Hematopoietic multipotent progenitor cell (in vitro differentiated cells): ENCODE data around the gene RNASE4. TPM values are rescaled to one million over a fixed set of nuclear protein-coding genes. Genes with fewer than 3 reads are reported as not detected.
A peak's percentile ranks its signal among the peaks of the same experiment; 100 is the strongest.
"Not testable (repeated sequence)": the region's sequence is repeated elsewhere in the genome, so short reads cannot be mapped to it uniquely, and the experiment has no call there.

Source experiments
- DNase-seq, 3 donors: peaks; one replicate each; pipeline ENCODE4 v3.0.0-alpha.2; 2011 to 2015; ENCODE audit warnings: low read depth in 2 of 3, low spot score in 2 of 3
- total RNA-seq: library from RNA; depleted of rRNA; stranded (reverse); fragments of >200 nt; gene quantifications from one replicate; pipeline ENCODE4 v1.2.3, GENCODE V29; 2012

Gene RNASE4
- total RNA-seq, 1 donor: 8.9 TPM

DNA sequence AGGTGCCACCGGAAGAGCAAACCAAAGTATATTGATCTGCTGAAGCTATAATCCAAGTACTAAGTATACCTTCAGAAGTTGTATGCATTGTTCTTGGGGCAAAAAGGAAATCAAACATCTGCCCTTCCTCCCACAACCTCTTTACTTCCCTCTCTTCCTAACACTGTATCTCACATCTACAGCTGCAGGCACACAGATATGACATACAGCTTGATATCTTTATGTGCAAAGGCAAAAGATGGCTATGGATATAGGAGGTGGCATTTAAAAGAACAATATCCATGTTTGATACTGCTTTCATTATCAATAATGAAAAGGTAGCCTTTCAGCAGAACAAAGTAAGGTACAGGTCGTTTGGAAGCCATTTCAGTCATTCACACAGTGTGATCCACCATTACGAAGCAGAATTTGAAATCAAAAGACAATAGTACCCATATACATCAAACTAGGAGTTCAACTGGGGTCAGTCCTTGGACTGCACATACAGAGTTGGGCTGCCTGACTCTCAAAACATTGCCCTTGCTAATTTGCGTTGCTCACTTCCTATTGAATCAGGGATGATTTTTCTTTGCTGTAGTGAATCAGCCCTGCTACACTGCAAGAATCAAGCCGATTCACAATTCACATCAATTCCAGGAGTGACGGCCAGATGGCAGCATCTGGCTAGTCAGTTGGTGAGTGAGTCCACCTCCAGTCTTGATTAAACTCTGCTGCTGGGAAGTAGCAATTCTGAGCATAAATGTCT is 13.1 kb downstream of the RNASE4 start:
- DNase-seq: peak in 2 of 3 donors; percentile 70 to 87

DNA sequence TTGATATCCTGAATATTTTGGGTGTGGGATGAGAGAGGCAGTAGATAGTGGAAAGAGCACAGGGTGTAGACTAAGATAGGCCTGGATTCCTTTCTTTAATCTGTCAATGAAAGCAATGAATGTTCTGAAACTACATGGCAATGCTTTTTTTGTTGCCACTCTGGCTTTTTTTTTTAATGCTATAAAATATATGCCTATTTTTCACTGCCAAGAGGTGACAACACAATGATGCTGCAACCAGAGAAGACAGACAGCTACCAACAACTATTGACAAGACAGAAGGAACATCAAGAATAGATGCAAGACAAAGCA is 13.6 kb downstream of the RNASE4 start:
- DNase-seq: no peak

DNA sequence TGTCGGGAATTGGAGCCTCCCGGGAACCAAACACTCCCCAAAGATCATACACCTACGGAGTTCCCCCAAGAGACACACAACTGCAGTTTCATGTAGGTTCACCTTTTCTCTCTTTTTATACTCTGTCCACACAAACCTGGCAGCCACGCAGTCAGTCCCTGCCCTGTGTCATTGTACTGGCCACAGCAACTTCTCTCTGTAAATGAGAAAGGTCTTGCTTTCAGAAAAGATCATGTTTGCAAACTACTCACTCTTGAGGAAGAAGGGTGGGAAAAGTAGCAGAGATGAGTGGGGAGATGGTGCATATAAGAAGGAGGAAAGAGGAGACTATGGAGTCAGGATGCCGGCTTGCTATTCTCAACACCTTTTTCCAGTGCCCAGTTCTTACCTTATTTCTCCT is 14.6 kb downstream of the RNASE4 start:
- no peak for DNase-seq

DNA sequence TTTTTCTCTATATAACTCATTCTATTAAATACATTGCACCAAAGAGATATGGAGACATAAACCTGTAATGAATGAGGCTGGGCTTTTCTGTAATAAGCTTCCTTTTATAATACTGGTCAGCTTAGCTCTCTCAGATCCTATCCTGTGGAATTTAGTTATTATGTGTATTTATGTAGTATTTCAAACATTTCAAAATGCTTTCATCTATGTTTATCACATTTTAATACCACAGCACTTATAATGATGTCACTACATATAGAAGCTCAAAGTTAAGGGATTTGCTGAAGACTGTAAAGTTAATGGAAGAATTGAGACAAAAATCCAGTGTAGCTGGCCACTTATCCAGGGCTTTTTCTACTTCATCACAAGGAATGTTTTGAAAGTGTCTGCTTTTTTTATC is 15.6 kb downstream of the RNASE4 start:
- DNase-seq: no peak

DNA sequence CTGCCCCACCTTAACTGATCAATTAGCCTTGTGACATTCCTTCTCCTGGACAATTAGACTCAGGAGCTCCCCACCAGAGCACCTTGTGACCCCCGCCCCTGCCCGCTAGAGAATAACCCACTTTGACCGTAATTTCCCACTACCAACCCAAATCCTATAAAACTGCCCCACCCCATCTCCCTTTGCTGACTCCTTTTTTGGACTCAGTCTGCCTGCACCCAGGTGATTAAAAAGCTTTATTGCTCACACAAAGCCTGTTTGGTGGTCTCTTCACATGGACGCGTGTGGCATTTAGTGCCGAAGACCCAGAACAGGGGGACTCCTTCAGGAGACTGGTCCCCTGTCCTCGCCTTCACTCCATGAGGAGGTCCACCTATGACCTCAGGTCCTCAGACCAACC is 16.6 kb downstream of the RNASE4 start:
- DNase-seq: not testable (repeated sequence)

DNA sequence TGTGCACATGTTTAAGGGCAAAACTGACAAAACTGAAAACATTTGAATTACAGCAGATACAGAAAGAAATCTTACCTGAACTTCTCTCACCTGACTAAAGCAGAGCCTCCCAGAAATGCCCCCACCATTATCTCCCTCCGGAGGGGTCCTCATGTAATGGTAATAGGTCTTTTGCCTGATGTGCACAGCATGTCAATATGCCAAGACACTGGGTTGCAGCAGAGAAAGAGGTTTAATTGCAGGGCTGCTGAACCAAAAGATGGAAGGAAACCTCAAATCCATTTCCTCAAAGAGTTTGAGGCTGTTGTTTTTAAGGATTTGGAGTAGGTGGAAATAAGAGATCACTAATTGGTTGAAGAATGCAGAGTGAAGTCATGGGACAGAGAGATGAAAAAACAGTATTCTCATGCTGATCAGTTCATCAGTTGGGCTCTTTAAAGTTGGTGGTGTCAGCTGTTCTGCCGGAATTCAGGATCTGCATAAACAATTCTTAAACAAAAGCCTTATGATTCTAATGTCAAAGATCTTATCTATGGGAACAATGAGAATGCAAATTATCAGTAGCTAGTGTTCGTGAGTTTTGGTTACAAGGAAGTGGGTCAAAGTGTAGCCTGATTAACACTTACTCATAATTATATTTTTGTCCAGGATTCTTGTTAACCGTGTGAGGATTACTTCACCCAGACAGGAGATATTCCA is 22.4 kb downstream of the RNASE4 start:
- no peak for DNase-seq

DNA sequence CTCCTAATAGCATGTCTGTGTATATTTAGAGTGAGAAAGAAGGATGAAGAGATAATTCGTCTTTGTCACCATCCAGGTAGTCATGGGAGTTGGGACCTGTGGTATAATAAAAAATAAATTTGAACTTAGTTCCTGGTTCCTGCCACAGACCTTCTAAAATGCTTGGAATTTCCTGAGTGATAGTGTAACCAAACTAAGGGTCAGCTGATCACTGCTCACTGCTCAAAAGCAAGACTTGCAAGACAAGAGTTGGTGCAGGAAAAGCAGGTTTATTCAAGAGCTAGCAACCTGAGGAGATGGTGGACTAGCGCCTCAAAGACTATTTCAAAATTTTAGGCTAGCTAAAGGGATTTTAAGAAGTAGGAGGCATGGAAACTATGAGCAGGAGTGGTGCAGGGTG is 23.3 kb downstream of the RNASE4 start:
- DNase-seq: no peak

DNA sequence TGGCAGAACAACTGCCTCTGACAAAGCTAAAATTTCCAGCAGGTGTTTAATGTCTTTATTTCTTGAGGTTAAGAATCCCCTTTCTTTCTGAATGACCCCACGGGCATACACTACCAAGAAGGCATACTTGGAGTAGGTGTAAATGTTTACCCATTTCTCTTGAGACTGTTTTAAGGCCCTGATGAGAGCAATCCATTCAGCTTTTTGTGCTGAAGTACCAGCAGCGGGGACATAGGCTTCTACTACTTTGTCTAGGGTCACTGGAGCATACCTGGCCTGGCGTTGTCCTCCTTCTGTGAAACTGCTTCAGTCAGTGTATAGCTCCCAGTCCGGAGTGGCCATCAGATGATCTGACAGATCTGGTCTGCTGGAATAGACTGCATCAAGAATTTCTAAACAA is 26.9 kb downstream of the RNASE4 start:
- no peak for DNase-seq

DNA sequence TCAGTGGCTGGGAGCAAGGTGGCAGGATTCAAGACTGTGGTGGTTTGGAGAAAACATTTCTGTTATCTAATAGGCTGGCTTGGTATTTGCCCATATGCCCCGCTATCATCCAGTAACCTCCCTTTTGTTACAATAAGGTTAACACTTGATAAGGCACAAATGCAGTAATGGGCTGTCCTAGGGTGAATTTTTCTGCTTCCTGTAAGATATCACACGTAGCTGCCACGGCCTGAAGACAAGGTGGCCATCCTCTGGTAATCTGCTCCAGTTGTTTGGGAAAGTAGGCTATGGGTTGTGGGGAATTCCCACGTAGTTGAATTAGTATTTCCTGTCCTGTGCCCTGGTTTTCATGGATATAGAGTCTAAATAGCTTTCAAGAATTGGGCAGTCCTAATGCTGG is 27.3 kb downstream of the RNASE4 start:
- DNase-seq: peak in 2 of 3 donors; percentile 43 to 45

DNA sequence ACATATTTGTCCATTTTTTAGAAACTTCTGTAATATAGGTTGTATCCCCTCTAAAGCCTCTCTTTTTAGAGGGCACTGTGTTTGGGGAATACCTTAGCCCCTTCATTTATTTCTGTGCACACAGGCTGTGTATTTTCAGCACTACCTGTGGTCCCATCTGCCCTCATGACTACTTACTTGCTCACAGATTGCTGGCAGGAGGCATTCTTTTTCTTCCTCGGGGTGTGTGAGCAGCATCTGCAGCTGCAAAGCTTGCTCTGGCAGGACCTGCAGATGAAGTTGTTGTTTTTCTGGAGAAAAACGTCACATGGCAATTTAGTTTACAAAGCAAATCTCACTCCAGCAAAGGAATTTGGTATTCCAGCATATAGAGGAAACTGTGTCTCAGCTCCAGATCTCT is 28.5 kb downstream of the RNASE4 start:
- no peak for DNase-seq

DNA sequence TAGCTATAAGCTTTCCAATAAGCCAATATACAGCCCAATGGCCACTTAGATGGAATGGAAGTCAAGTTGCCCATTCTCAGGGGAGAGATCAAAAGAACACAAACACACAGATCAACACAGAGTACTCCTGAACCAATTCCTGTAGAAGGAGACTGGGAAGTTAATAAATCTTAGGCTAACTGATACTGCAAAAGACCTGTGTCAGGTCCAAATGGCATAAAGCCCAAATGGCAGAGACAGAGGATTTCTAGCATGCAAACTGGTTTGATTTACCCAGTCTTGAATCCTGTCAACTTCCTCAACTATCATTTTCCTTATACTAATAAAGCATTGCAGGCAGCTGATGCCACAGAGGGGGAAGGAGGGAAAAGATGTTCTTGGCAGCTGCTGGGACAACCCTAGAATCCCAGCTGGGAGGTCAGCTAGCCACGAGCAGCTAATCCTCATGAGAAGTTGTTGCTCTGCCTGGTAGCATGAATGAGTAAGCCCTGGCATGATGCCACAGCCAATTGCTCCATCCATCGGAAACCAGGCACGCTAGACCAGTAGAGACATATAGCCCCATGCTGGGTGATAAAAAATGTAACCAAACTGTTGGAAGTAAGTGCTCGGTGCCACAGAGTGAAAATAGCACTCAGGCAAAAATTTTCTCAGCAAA is 30.4 kb downstream of the RNASE4 start:
- peak in 1 of 3 donors; percentile 6 for DNase-seq

DNA sequence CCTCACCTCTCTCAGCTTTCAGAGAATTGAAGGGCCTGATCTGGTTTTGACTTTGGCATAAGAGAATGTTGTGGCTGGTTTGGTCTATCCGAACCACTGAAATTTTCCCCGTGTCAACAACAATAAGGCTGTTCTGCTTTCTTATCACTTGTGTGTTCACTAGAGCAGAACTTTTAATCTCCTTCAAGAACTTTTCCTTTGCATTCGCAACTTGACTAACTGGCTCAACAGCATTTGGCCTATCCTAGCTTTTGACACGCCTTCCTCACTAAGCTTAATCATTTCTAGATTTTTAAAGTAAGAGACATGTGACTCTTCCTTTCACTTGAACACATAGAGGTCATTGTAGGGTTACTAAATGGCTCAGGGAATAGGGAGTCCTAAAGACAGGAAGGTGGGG is 35.4 kb downstream of the RNASE4 start:
- DNase-seq: no peak

DNA sequence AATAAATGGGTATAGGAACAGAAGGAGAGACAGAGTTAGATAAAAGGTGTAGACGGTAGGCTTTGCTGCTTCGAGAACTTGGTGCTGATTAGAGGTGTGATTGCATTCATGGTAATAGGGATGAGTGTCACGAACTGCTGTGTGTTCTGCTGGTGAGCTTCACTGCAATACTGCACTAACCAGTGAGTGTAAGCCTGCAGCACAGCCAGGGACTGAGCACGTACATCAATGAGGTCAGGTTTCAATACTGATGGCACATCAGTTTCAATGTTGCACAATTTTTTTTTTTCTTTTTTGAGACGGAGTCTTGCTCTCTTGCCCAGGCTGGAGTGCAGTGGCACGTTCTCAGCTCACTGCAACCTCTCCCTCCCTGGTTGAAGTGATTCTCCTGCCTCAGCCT is 36.4 kb downstream of the RNASE4 start:
- DNase-seq: no peak

DNA sequence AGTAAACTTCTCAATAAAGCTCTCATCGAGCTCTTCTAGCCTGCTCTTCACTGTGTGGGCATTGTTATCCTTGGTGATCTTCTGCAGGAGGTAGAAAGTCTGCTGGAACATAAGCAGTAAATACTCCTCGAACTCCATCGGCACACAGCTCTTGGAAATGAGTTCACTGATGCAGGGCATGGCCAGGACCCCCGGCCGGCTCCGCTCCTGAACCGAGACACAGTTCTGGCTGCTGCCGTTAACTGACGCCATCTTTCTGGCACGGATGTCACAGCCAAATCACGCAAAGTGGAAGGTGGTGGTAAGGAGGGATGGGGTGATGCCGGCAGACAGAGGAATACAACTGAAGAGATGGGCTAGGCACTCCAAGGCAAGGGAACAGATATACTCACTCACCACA is 37.7 kb downstream of the RNASE4 start:
- DNase-seq: no peak

DNA sequence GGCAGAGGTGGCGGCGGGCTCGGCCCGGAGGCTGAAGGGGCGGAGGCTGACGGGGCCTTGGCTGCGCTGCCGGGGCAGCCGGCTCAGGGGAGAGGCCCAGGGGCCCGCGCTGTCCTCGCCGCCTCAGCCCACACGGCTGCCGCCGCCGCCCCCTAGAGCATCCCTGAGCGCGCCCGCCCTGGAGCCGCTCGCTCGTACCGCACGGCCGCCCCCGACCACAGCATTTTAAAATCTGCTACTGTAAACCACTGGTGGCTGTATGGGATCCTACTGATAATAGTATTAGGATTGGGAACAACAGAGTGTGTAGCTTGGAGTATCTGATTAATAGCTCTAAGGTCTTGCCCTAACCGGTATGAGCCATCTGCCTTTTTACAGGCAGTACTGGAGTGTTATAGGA is 39.1 kb downstream of the RNASE4 start:
- DNase-seq: no peak

DNA sequence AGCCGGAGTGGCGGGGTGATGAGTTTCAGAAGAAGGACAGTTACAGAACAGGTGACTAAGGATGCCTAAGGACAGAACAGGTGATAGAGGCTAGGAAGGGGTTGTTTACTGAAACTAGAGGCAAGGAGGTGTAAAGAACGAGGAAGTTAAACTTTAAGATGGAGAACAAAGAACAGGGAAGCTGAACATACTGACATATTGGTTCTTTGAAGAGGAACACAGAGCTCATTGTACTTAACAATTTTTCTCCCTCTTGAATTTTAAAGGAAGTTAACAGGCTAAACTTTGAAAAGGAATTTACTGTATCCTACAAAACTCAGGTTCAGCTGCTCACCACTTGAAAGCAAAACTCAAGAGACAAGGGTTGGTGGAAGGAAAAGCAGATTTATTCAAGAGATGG is 41.8 kb downstream of the RNASE4 start:
- not testable (repeated sequence) for DNase-seq

DNA sequence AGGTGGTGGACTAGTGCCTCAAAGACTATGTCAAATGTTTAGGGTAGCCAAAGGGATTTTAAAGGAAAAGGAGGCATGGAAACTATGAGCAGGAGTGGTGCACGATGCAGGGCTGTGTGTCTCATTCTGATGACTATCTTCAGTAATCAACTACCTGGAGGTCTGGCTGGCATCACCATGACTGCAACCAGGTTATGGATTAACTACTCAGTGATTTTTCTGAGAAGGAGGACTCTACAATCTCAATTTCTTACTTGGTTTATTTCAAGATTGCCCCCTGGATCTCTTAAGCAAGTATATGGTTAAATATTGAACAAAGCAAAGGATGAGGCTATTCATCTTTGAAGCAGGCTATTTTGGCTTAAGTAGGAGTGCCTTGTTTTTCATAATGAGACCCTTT is 42.2 kb downstream of the RNASE4 start:
- DNase-seq: no peak

DNA sequence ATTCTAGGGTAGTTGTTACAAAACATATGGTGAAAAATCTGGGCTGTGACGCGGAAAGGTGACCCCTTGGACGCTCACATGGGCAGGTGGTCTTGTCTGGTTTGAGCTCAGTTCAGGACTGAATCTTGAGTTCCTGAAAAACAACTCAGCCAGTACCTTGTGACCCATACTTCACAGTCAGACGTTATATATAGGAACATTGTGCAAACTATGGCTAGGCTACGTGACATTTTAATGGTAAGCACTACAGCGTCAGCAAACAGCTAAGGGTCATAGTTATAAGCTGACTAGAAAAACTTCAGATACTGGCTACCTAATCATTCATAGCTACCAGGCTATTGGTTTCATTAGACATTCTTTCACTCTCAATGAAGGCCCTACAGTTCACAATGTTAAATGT is 46.5 kb downstream of the RNASE4 start:
- no peak for DNase-seq

DNA sequence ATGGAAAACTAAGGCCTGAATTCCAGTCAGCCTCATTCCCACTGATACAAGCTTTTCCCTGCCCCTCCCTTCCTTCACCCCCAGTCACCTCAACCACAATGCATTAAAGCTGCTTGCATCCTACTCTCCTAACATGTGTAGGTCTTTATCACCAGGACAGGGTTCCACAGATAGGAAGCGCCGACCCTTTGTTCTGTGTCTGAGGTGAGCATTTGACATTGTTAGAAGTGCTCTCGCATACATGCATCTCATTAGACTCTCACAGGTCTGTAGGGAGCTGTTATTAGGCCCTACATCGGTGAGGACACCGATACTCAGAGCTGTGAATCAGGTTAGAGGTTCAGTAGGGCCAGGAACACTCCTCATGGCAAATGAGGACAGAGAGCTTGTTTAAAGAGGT is 48.1 kb downstream of the RNASE4 start:
- no peak for DNase-seq

DNA sequence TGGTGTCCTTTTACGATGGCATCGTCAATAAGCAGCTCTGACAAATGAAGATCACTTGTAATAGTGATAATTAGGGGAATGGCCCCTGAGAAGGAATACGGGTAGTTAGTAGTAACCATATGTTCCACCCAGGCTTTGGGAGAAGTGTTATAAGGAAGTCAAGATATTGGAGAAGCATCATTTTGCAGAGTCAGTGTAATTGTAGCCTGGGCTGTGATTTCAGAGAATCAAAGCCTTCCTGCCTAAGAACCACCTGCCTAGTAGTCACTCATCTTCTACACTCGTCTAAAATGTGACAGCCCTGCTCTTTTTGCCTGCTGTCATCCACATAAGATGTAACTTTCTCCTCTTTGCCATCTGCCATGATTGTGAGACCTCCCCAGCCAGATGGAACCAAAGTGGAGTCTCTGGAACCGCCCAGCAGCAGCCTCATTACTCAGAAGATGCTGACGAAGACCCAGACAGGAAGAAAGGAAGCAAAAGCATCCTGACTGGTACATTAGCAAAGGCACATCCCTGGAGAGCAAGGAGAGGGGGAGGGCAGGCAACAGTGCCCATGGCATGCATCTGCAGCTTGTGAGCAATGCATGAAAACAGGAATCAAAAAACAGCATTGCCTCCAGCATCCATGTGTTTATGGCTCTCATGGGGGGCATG is 48.7 kb downstream of the RNASE4 start:
- DNase-seq: no peak

DNA sequence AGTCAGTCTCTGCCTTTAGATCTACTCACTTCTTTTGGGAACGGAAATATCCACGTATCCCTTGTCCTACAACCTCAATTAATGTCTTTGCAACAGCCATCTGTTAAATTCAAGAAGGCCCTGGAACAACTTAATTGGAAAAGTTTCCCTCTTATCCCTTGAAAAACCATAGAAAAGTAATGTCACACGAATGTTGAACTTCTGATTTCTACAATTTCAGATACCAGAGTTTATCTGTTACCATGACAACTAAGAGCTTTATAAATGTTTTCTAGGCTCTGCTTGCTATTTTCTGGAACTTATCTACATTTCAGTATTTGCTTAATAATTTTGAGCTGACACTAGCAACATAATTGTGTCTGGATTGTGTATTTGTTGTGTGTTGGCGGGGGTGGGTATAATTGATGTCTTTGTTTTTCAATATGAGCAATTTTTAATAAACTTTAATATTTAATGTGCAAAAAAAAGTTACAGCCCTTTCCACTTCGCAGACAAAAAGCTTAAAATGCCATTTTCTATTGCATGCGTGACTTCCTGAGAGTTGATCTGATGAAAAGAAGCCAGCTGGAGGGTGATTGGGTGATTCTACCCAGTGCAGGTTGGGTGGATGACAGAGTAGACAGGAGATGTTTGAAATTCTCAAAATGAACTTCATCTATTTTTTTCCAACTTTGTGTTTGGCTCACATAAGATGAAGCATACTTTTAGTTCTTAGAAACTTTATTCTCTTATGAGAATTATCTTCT is 49.5 kb downstream of the RNASE4 start:
- DNase-seq: no peak
